Testis (tissue), 3 donors: ENCODE results near the gene PHKA1. TPM values are rescaled to one million over a fixed set of nuclear protein-coding genes. Genes with fewer than 3 reads are reported as not detected.
A peak's percentile ranks its signal among the peaks of the same experiment; 100 is the strongest.

Source experiments
- DNase-seq: peaks from one replicate; pipeline ENCODE4 v3.0.0-alpha.2; 2019
- H3K27ac ChIP-seq, 2 donors: fragments of 200-600 bp; sonication (generic); one replicate each; pipeline ENCODE4 v1.5.1; 2019
- H3K27me3 ChIP-seq: fragments of 200-600 bp; sonication (generic); one replicate; pipeline ENCODE4 v1.5.1; 2019
- H3K36me3 ChIP-seq: fragments of 200-600 bp; sonication (generic); one replicate; pipeline ENCODE4 v1.5.1; 2017; ENCODE audit warnings: low read depth; ENCODE audit errors: missing control alignments
- H3K4me1 ChIP-seq: fragments of 200-600 bp; sonication (generic); one replicate; pipeline ENCODE4 v1.5.1; 2019
- H3K4me3 ChIP-seq, 2 donors: fragments of 200-600 bp; sonication (generic); one replicate each; pipeline ENCODE4 v1.5.1; 2017 to 2019
- H3K9me3 ChIP-seq: fragments of 200-600 bp; sonication (generic); one replicate; pipeline ENCODE4 v1.5.1; 2017
- CTCF ChIP-seq, 3 experiments: fragments of 450-650 bp in 2 of 3; fragments of 200-600 bp in 1 of 3; sonication (generic) in 1 of 3; IDR thresholded peaks; one replicate each; pipeline ENCODE4 v1.5.1; 2016 to 2019; ENCODE audit warnings: antibody characterized with exemption in 3 of 3, mild to moderate bottlenecking in 2 of 3, moderate library complexity in 1 of 3
- POLR2A ChIP-seq: fragments of 450-650 bp; IDR thresholded peaks from one replicate; pipeline ENCODE4 v1.6.1; 2017; ENCODE audit warnings: antibody characterized with exemption, mild to moderate bottlenecking, moderate library complexity
- whole genome bisulfite sequencing, 2 donors: methylation state at CpG; one replicate each; pipeline ENCODE4 v1.1.5; 2018; 5-methylcytosine and 5-hydroxymethylcytosine counted together
- intact Hi-C: fragments of 100-400 bp; cut with DNase I; formaldehyde crosslinking; loops from one replicate; pipeline ENCODE4 v1.15.1; 2023; ENCODE audit warnings: low total_unique reads
- polyA plus RNA-seq: library from polyadenylated mRNA; stranded (reverse); fragments of 350-450 nt; fragmentation: Illumina TruSeq; extraction: RNeasy Lipid Tissue Mini Kit (QIAGEN cat#74804); gene quantifications from one replicate; pipeline ENCODE4 v1.2.3, GENCODE V29; 2014; ENCODE audit warnings: low read depth, low replicate concordance; ENCODE audit not compliant: insufficient read depth
- small RNA-seq, 2 donors: library from RNA; depleted of rRNA; stranded (forward); fragments of <200 nt; gene quantifications; one replicate each; pipeline ENCODE3, GENCODE V24; 2016
- total RNA-seq, 2 donors: library from RNA; depleted of rRNA; stranded (reverse); fragments of >200 nt; gene quantifications; one replicate each; pipeline ENCODE4 v1.2.3, GENCODE V29; 2016

Gene PHKA1
- total and polyA plus RNA-seq, 3 donors from 2014 or later, result 3.6 to 13.1 (median 11.4) TPM

DNA sequence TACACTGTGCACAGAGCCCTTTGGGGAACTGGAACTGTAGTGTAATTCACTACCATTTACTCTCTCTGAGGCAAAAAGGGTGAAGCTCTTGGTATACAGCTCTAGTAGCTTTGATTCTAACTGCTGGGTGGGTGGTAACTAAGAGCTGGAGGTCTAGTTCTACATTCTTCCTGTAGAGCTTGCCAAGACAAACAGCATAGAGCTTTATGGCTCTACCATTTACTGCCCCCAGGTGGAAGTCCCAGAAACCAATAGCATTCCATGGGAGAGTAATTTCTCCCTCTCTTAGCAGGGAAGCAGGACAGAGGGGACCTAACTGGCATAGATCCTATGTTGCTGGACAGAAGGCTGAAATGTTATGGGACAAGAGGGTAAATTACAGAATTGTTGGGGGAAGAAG lies 168.1 kb downstream of the PHKA1 start:
- DNase-seq, result no peak
- no peaks in the 10 kb centered on the region for H3K9me3 ChIP-seq
- H3K27me3 ChIP-seq, result no peaks in the 10 kb centered on the region
- H3K4me3 ChIP-seq, result no peak overlapping the region
- intact Hi-C loops, result no loop called here
- H3K4me1 ChIP-seq, result no peaks in the 10 kb centered on the region
- H3K36me3 ChIP-seq, result no peaks in the 10 kb centered on the region
- H3K27ac ChIP-seq, result no peak overlapping the region
- TF ChIP-seq POLR2A, result no peak
- TF ChIP-seq CTCF (IDR thresholded peaks at IDR 0.05), result no peak

DNA sequence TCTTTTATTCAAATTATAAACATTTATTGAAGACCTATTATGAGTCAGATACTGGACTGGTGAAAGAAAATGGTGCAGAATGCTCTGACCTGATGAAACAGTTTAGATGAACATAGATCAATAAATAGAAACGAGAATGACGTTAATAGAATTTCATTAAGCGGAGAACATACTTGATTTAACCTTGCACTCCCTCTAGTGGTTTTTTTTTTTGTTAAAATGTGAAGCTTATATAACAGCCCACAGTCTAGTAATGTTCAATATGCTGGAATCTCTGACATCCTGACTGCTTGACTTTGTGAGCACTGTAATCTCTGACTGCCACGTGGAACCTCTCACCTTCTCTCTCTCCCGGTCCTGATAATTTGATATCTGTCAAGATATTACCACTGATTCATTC lies 173.8 kb downstream of the PHKA1 start:
- no peaks in the 10 kb centered on the region for H3K27me3 ChIP-seq
- H3K4me3 ChIP-seq, result no peak overlapping the region
- no peak overlapping the region for H3K27ac ChIP-seq
- no peaks in the 10 kb centered on the region for H3K36me3 ChIP-seq
- 18 to 33% methylated on average over 5 of the region's 5 CpGs for WGBS, 2 donors
- no peak for DNase-seq
- no peak for TF ChIP-seq POLR2A
- TF ChIP-seq CTCF (IDR thresholded peaks at IDR 0.05), result peak in 2 of 3 experiments; percentile 6 to 40
- no peaks in the 10 kb centered on the region for H3K9me3 ChIP-seq
- peaks cover 5% of the 10 kb centered on the region for H3K4me1 ChIP-seq
- intact Hi-C loops, result no loop called here

DNA sequence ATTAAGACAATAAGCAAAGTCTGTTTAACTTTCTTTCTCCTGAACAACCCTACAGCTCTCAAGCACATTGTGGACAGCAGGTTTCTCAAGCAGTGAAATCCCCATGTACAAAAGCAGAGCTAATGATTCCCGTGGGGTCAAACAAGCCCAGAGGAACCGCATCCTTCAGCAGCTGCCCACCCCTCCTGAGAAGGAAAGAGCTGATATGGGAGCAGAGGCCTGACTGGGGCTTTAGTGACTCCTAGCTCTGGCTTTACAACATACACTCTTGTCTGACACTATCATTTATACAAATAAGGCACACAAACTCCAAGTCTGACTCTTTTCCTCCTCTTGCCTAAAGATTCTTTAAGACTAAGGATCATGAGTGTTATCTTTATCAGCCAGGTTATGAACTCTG lies 174.3 kb downstream of the PHKA1 start:
- no peaks in the 10 kb centered on the region for H3K27me3 ChIP-seq
- TF ChIP-seq POLR2A (no peak), CTCF (IDR thresholded peaks at IDR 0.05) (no peak)
- H3K9me3 ChIP-seq, result no peaks in the 10 kb centered on the region
- intact Hi-C loops, result no loop called here
- WGBS, 2 donors, result 60 to 86% methylated on average over 2 of the region's 2 CpGs
- H3K27ac ChIP-seq, result no peak overlapping the region
- peak; percentile 33 for DNase-seq
- H3K4me3 ChIP-seq, result no peak overlapping the region
- H3K36me3 ChIP-seq, result no peaks in the 10 kb centered on the region
- H3K4me1 ChIP-seq, result peaks cover 5% of the 10 kb centered on the region

GRCh38 chrX:72536542-72536941 lies 177.6 kb downstream of the PHKA1 start:
- no peaks in the 10 kb centered on the region for H3K27me3 ChIP-seq
- peaks cover 5% of the 10 kb centered on the region for H3K4me1 ChIP-seq
- no peak overlapping the region for H3K27ac ChIP-seq
- no peak for TF ChIP-seq CTCF (IDR thresholded peaks at IDR 0.05)
- no peak for TF ChIP-seq POLR2A
- WGBS, 2 donors, result 94 to 100% methylated on average over 1 of the region's 1 CpG
- intact Hi-C loops, result no loop called here
- H3K36me3 ChIP-seq, result no peaks in the 10 kb centered on the region
- no peak overlapping the region for H3K4me3 ChIP-seq
- H3K9me3 ChIP-seq, result no peaks in the 10 kb centered on the region
- DNase-seq, result no peak

DNA sequence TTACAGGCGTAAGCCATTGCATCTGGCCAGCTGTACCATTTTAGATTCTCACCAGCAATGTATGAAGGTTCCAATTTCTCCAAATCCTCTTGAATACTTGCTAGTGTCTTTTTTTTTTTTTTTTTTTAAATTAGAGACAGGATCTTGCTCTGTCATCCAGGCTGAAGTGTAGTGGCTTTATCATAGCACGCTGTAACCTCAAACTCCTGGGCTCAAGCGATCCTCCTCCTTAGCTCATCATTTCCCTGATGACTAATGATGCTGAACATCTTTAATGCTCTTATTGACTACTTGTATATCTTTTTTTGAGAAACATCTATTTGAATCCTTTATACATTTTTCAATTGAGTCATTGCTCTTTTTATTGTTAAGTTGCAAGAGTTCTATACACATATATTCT lies 181.7 kb downstream of the PHKA1 start:
- Histone ChIP-seq H3K4me3 (no peak overlapping the region), H3K9me3 (no peaks in the 10 kb centered on the region), H3K27me3 (no peaks in the 10 kb centered on the region), H3K27ac (no peak overlapping the region), H3K4me1 (no peaks in the 10 kb centered on the region), H3K36me3 (no peaks in the 10 kb centered on the region)
- 88 to 96% methylated on average over 3 of the region's 3 CpGs for WGBS, 2 donors
- TF ChIP-seq CTCF (IDR thresholded peaks at IDR 0.05) (no peak), POLR2A (no peak)
- intact Hi-C loops, result no loop called here
- DNase-seq, result no peak

Small RNA genes lying within 50 kb of the gene (small RNA-seq; reads per million reads assigned to genes)
- gene BX295541.1 (0 reads per million in 2 donors), gene RF00012 (0 reads per million in 2 donors), gene RNU1-112P (0 reads per million in 2 donors)

Other genes starting within 250 kb of the PHKA1 start
- gene HDAC8, start 141.5 kb downstream of the PHKA1 start, total RNA-seq, result 10 to 100 TPM; 25.2 to 30.3 TPM
- 8.3 TPM for gene HDAC8, start 141.5 kb downstream of the PHKA1 start, polyA plus RNA-seq
- 1 to 10 TPM; 6.1 to 7.4 TPM for gene DMRTC1B, start 62.6 kb upstream of the PHKA1 start, total RNA-seq
- 11.9 TPM for gene DMRTC1B, start 62.6 kb upstream of the PHKA1 start, polyA plus RNA-seq
- gene FAM236B, start 68.4 kb upstream of the PHKA1 start, total RNA-seq, result 100 to 1,000 TPM in 1 of 2 donors, 10 to 100 TPM in 1; 38.3 to 117 TPM
- 238 TPM for gene FAM236B, start 68.4 kb upstream of the PHKA1 start, polyA plus RNA-seq
- gene FAM236D, start 93.9 kb upstream of the PHKA1 start, total RNA-seq, result not detected
- gene FAM236D, start 93.9 kb upstream of the PHKA1 start, polyA plus RNA-seq, result not detected
- not detected for gene FAM236C, start 198.3 kb upstream of the PHKA1 start, total RNA-seq
- gene FAM236C, start 198.3 kb upstream of the PHKA1 start, polyA plus RNA-seq, result 3.4 TPM
- 100 to 1,000 TPM; 432 to 655 TPM for gene FAM236A, start 223.9 kb upstream of the PHKA1 start, total RNA-seq
- gene FAM236A, start 223.9 kb upstream of the PHKA1 start, polyA plus RNA-seq, result 230 TPM
- 1 to 10 TPM in 1 of 2 donors, not detected in 1; 1.9 TPM for gene DMRTC1, start 229.5 kb upstream of the PHKA1 start, total RNA-seq
- gene DMRTC1, start 229.5 kb upstream of the PHKA1 start, polyA plus RNA-seq, result 2.2 TPM